ENCODE results near the gene RASGRP3. TPM values are rescaled to one million over a fixed set of nuclear protein-coding genes. Genes with fewer than 3 reads are reported as not detected.

The RASGRP3 gene
- total and polyA plus RNA-seq, 9 of the 15 experiments (the other 6 are each of a cell fraction or from before 2014, with no cell fraction given), result 0.18 to 1.7 (median 1.2) TPM

DNA sequence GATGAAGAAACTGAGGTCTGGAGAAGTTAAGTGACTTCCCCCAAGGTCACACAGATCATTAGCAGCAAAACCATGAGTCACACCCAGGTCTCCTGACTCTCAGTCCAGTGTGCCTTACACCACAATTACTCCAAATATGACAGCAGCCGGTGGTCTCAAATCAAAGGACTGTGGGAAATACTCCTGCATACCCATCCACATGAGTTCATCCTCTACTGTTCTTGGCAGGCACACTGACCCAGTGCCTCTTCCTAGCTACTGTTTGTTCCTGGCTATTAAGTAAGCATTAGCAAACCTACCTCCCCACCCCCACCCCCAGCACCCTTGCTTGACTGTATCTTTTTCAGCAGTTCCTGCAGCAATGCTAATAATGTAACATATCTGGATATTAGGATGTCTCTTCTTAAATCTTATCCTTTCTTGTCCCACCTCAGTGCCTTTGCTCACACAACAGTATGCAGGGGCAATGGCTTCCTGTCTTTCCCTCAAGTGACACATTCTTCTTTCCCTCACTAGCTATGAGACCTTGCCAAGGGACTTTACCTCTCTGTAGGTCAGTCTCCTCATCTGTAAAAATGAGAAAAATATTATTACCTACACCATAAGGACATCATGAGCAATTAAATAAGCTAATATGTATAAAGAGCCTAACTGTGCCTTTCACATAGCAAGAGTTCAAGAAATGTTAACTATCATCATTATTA lies 76.5 kb downstream of the RASGRP3 start (continued):
- TF ChIP-seq, protein P1, sequence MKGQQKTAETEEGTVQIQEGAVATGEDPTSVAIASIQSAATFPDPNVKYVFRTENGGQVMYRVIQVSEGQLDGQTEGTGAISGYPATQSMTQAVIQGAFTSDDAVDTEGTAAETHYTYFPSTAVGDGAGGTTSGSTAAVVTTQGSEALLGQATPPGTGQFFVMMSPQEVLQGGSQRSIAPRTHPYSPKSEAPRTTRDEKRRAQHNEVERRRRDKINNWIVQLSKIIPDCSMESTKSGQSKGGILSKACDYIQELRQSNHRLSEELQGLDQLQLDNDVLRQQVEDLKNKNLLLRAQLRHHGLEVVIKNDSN (CRISPR knock-in tag; IDR thresholded peaks at IDR 0.05), result no peak
- TF ChIP-seq ZNF143 (CRISPR knock-in tag; IDR thresholded peaks at IDR 0.05) (no peak), U2AF1 (optimal IDR thresholded peaks at IDR 0.05; ENCODE audit: low read depth, low read length) (no peak), HIVEP1 (CRISPR knock-in tag; IDR thresholded peaks at IDR 0.05) (no peak), ZNF696 (CRISPR knock-in tag; conservative IDR thresholded peaks at IDR 0.05) (no peak)
- TF ChIP-seq, protein P2, sequence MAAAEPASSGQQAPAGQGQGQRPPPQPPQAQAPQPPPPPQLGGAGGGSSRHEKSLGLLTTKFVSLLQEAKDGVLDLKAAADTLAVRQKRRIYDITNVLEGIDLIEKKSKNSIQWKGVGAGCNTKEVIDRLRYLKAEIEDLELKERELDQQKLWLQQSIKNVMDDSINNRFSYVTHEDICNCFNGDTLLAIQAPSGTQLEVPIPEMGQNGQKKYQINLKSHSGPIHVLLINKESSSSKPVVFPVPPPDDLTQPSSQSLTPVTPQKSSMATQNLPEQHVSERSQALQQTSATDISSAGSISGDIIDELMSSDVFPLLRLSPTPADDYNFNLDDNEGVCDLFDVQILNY (CRISPR knock-in tag; IDR thresholded peaks at IDR 0.05), result no peak
- TF ChIP-seq, protein P3, sequence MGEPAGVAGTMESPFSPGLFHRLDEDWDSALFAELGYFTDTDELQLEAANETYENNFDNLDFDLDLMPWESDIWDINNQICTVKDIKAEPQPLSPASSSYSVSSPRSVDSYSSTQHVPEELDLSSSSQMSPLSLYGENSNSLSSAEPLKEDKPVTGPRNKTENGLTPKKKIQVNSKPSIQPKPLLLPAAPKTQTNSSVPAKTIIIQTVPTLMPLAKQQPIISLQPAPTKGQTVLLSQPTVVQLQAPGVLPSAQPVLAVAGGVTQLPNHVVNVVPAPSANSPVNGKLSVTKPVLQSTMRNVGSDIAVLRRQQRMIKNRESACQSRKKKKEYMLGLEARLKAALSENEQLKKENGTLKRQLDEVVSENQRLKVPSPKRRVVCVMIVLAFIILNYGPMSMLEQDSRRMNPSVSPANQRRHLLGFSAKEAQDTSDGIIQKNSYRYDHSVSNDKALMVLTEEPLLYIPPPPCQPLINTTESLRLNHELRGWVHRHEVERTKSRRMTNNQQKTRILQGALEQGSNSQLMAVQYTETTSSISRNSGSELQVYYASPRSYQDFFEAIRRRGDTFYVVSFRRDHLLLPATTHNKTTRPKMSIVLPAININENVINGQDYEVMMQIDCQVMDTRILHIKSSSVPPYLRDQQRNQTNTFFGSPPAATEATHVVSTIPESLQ (CRISPR knock-in tag; IDR thresholded peaks at IDR 0.05), result no peak

Measured in K562 (cell line).